Hematopoietic multipotent progenitor cell treated with erythropoietin and hydrocortisone succinate and interleukin-3 and kit ligand, for 4 days (in vitro differentiated cells): ENCODE data around the gene SYPL1.
A peak's percentile ranks its signal among the peaks of the same experiment; 100 is the strongest.

Source experiments
- DNase-seq: peaks from one replicate; pipeline ENCODE4 v3.0.0-alpha.2; 2015

Gene SYPL1

GRCh38 chr7:106064771-106065574 lies 47.1 kb downstream of the SYPL1 start:
- DNase-seq: no peak

GRCh38 chr7:106064316-106064715 lies 47.8 kb downstream of the SYPL1 start:
- DNase-seq: no peak

GRCh38 chr7:106063692-106064091 lies 48.4 kb downstream of the SYPL1 start:
- no peak for DNase-seq

- no peak for DNase-seq
Measured at GRCh38 chr7:106063024-106063423, 49.1 kb downstream of the SYPL1 start.

- DNase-seq: no peak
Measured at GRCh38 chr7:106062521-106062931, 49.6 kb downstream of the SYPL1 start.

GRCh38 chr7:106062006-106062405 lies 50.1 kb downstream of the SYPL1 start:
- no peak for DNase-seq

GRCh38 chr7:106061301-106061979 lies 50.7 kb downstream of the SYPL1 start:
- DNase-seq: no peak

GRCh38 chr7:106060394-106060920 lies 51.7 kb downstream of the SYPL1 start:
- DNase-seq: no peak

GRCh38 chr7:106059556-106059955 lies 52.6 kb downstream of the SYPL1 start:
- no peak for DNase-seq

- DNase-seq: no peak
Measured at GRCh38 chr7:106058928-106059324, 53.2 kb downstream of the SYPL1 start.

- DNase-seq: peak; percentile 54
Measured at GRCh38 chr7:106057962-106058927, 53.9 kb downstream of the SYPL1 start.

GRCh38 chr7:106057204-106057961 lies 54.7 kb downstream of the SYPL1 start:
- no peak for DNase-seq

GRCh38 chr7:106056513-106057203 lies 55.5 kb downstream of the SYPL1 start:
- peak; percentile 89 for DNase-seq

- DNase-seq: no peak
Measured at GRCh38 chr7:106054971-106055532, 57.1 kb downstream of the SYPL1 start.

GRCh38 chr7:106054156-106054910 lies 57.8 kb downstream of the SYPL1 start:
- DNase-seq: no peak

- DNase-seq: no peak
Measured at GRCh38 chr7:106053109-106053508, 59.0 kb downstream of the SYPL1 start.

- no peak for DNase-seq
Measured at GRCh38 chr7:106052681-106053080, 59.4 kb downstream of the SYPL1 start.

GRCh38 chr7:106050746-106051117 lies 61.4 kb downstream of the SYPL1 start:
- DNase-seq: no peak

- no peak for DNase-seq
Measured at GRCh38 chr7:106050002-106050745, 61.9 kb downstream of the SYPL1 start.
